ENCODE data around the gene CACNG4. TPM values are rescaled to one million over a fixed set of nuclear protein-coding genes. Genes with fewer than 3 reads are reported as not detected.
A peak's percentile ranks its signal among the peaks of the same experiment; 100 is the strongest.

The CACNG4 gene
- total RNA-seq, 2 experiments from 2014 or later = not detected

- no peak overlapping the region for H3K4me3 Mint-ChIP-seq
- no peak overlapping the region for H3K27ac Mint-ChIP-seq
- no peaks in the 10 kb centered on the region for H3K4me1 Mint-ChIP-seq
- no peak for ATAC-seq
- H3K36me3 Mint-ChIP-seq = peaks cover 2% of the 10 kb centered on the region
- peaks cover 10% of the 10 kb centered on the region for H3K9me3 Mint-ChIP-seq (ENCODE audit: low read depth)
- no peaks in the 10 kb centered on the region for H3K27me3 Mint-ChIP-seq
- no peak for DNase-seq
- CTCF ChIA-PET = no interaction called here
Observed at GRCh38 chr17:67044940-67045339, 80.4 kb downstream of the CACNG4 start.

GRCh38 chr17:67046398-67046797, 81.9 kb downstream of the CACNG4 start:
- CTCF ChIA-PET = no interaction called here
- Mint-ChIP-seq H3K27me3 (no peaks in the 10 kb centered on the region), H3K4me3 (no peak overlapping the region)

GRCh38 chr17:67047382-67047781, 82.9 kb downstream of the CACNG4 start:
- CTCF ChIA-PET = no interaction called here
- Mint-ChIP-seq H3K4me3 (no peak overlapping the region), H3K4me1 (no peaks in the 10 kb centered on the region), H3K27ac (no peak overlapping the region), H3K9me3 (ENCODE audit: low read depth) (peaks cover 10% of the 10 kb centered on the region), H3K27me3 (no peaks in the 10 kb centered on the region), H3K36me3 (peaks cover 2% of the 10 kb centered on the region)
- no peak for DNase-seq
- no peak for ATAC-seq

More at GRCh38 chr17:67046398-67046797, 81.9 kb downstream of the CACNG4 start:
- ATAC-seq (no peak), DNase-seq (no peak)
- peaks cover 10% of the 10 kb centered on the region for H3K9me3 Mint-ChIP-seq (ENCODE audit: low read depth)
- no peaks in the 10 kb centered on the region for H3K4me1 Mint-ChIP-seq
- H3K27ac Mint-ChIP-seq = no peak overlapping the region
- peaks cover 2% of the 10 kb centered on the region for H3K36me3 Mint-ChIP-seq

- no peak overlapping the region for H3K27ac Mint-ChIP-seq
- peaks cover 2% of the 10 kb centered on the region for H3K36me3 Mint-ChIP-seq
- CTCF ChIA-PET = no interaction called here
- no peak for ATAC-seq
- no peak overlapping the region for H3K4me3 Mint-ChIP-seq
- no peaks in the 10 kb centered on the region for H3K4me1 Mint-ChIP-seq
- no peaks in the 10 kb centered on the region for H3K27me3 Mint-ChIP-seq
- no peak for DNase-seq
- peaks cover 10% of the 10 kb centered on the region for H3K9me3 Mint-ChIP-seq (ENCODE audit: low read depth)
Observed at GRCh38 chr17:67049025-67049739, 84.7 kb downstream of the CACNG4 start.

GRCh38 chr17:67050066-67050465, 85.6 kb downstream of the CACNG4 start:
- peaks cover 2% of the 10 kb centered on the region for H3K36me3 Mint-ChIP-seq
- CTCF ChIA-PET = no interaction called here
- no peak for ATAC-seq
- no peak for DNase-seq
- H3K9me3 Mint-ChIP-seq (ENCODE audit: low read depth) = peaks cover 10% of the 10 kb centered on the region
- H3K4me3 Mint-ChIP-seq = no peak overlapping the region
- no peaks in the 10 kb centered on the region for H3K27me3 Mint-ChIP-seq
- no peaks in the 10 kb centered on the region for H3K4me1 Mint-ChIP-seq
- no peak overlapping the region for H3K27ac Mint-ChIP-seq

- no peak for DNase-seq
- Mint-ChIP-seq H3K4me3 (no peak overlapping the region), H3K9me3 (ENCODE audit: low read depth) (peaks cover 10% of the 10 kb centered on the region), H3K4me1 (no peaks in the 10 kb centered on the region), H3K27ac (no peak overlapping the region), H3K36me3 (peaks cover 2% of the 10 kb centered on the region), H3K27me3 (no peaks in the 10 kb centered on the region)
- CTCF ChIA-PET = no interaction called here
- ATAC-seq = no peak
Observed at GRCh38 chr17:67050471-67051154, 86.1 kb downstream of the CACNG4 start.

GRCh38 chr17:67051155-67051538, 86.6 kb downstream of the CACNG4 start:
- ATAC-seq (no peak), DNase-seq (no peak)
- H3K9me3 Mint-ChIP-seq (ENCODE audit: low read depth) = peaks cover 10% of the 10 kb centered on the region
- no peaks in the 10 kb centered on the region for H3K4me1 Mint-ChIP-seq
- CTCF ChIA-PET = no interaction called here
- no peaks in the 10 kb centered on the region for H3K27me3 Mint-ChIP-seq
- peaks cover 2% of the 10 kb centered on the region for H3K36me3 Mint-ChIP-seq
- no peak overlapping the region for H3K27ac Mint-ChIP-seq
- no peak overlapping the region for H3K4me3 Mint-ChIP-seq

GRCh38 chr17:67051837-67052236, 87.3 kb downstream of the CACNG4 start:
- Mint-ChIP-seq H3K27me3 (no peaks in the 10 kb centered on the region), H3K4me3 (no peak overlapping the region)
- ATAC-seq = no peak

GRCh38 chr17:67052720-67053437, 88.4 kb downstream of the CACNG4 start:
- ATAC-seq = no peak
- H3K27me3 Mint-ChIP-seq = no peaks in the 10 kb centered on the region
- peaks cover 2% of the 10 kb centered on the region for H3K36me3 Mint-ChIP-seq
- CTCF ChIA-PET = no interaction called here
- no peak overlapping the region for H3K4me3 Mint-ChIP-seq
- no peak overlapping the region for H3K27ac Mint-ChIP-seq
- peaks cover 6% of the 10 kb centered on the region for H3K9me3 Mint-ChIP-seq (ENCODE audit: low read depth)
- peak; percentile 28 for DNase-seq
- H3K4me1 Mint-ChIP-seq = no peaks in the 10 kb centered on the region

More at GRCh38 chr17:67051837-67052236, 87.3 kb downstream of the CACNG4 start:
- Mint-ChIP-seq H3K36me3 (peaks cover 2% of the 10 kb centered on the region), H3K27ac (no peak overlapping the region), H3K4me1 (no peaks in the 10 kb centered on the region), H3K9me3 (ENCODE audit: low read depth) (peaks cover 10% of the 10 kb centered on the region)
- no peak for DNase-seq
- CTCF ChIA-PET = no interaction called here

- DNase-seq (no peak), ATAC-seq (no peak)
- Mint-ChIP-seq H3K27me3 (no peaks in the 10 kb centered on the region), H3K4me1 (no peaks in the 10 kb centered on the region), H3K4me3 (no peak overlapping the region), H3K36me3 (peaks cover 2% of the 10 kb centered on the region), H3K27ac (no peak overlapping the region), H3K9me3 (ENCODE audit: low read depth) (peaks cover 5% of the 10 kb centered on the region)
- CTCF ChIA-PET = no interaction called here
Observed at GRCh38 chr17:67053438-67054000, 89.0 kb downstream of the CACNG4 start.

GRCh38 chr17:67054011-67054591, 89.6 kb downstream of the CACNG4 start:
- Mint-ChIP-seq H3K36me3 (no peaks in the 10 kb centered on the region), H3K4me1 (no peaks in the 10 kb centered on the region), H3K27ac (no peak overlapping the region), H3K9me3 (ENCODE audit: low read depth) (no peaks in the 10 kb centered on the region), H3K27me3 (no peaks in the 10 kb centered on the region), H3K4me3 (no peak overlapping the region)
- DNase-seq = peak; percentile 30
- ATAC-seq = no peak
- CTCF ChIA-PET = no interaction called here

- Mint-ChIP-seq H3K36me3 (no peaks in the 10 kb centered on the region), H3K9me3 (ENCODE audit: low read depth) (no peaks in the 10 kb centered on the region), H3K27ac (no peak overlapping the region), H3K4me1 (no peaks in the 10 kb centered on the region), H3K4me3 (no peak overlapping the region), H3K27me3 (no peaks in the 10 kb centered on the region)
- ATAC-seq = no peak
- CTCF ChIA-PET = no interaction called here
- no peak for DNase-seq
Observed at GRCh38 chr17:67054608-67055007, 90.1 kb downstream of the CACNG4 start.

- Mint-ChIP-seq H3K27ac (no peak overlapping the region), H3K4me3 (no peak overlapping the region), H3K4me1 (no peaks in the 10 kb centered on the region), H3K36me3 (no peaks in the 10 kb centered on the region), H3K27me3 (no peaks in the 10 kb centered on the region), H3K9me3 (ENCODE audit: low read depth) (no peaks in the 10 kb centered on the region)
- DNase-seq (no peak), ATAC-seq (no peak)
- CTCF ChIA-PET = no interaction called here
Observed at GRCh38 chr17:67055041-67055443, 90.5 kb downstream of the CACNG4 start.

Measured in activated CD8-positive, alpha-beta memory T cell treated with anti-CD3 and anti-CD28 coated beads, Interleukin-2, amount 10 ng/mL, durations not matched to agents 7 days and 5 days (primary cell).